GM18526 (cell line): ENCODE measurements around the gene SKOR1.

ENCODE experiments used
- POLR2A ChIP-seq: IDR thresholded peaks from 3 replicates; pipeline ENCODE4 v1.6.1; 2011; ENCODE audit not compliant: insufficient read length; ENCODE audit errors: extremely low read depth

SKOR1 gene

DNA sequence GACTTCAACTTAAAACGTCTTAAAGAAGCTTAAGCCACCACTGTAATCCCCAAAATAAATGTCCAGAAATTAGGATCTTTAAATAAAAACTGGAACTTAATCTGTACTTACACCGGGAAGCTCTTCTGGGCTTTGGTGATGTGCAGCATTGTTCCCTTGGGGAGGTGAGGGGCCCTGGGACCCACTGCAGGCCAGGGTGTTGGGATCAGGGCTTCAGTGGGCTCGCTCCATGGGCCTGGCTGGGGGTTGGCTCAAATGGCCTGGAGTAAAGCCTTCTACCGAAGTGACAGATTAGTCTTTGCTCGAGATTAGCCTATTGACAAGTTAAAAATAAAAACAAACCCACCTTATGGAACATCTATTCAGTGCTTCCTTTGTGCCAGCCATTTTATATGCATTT is 20.7 kb downstream of the SKOR1 start:
- no peak for TF ChIP-seq POLR2A

DNA sequence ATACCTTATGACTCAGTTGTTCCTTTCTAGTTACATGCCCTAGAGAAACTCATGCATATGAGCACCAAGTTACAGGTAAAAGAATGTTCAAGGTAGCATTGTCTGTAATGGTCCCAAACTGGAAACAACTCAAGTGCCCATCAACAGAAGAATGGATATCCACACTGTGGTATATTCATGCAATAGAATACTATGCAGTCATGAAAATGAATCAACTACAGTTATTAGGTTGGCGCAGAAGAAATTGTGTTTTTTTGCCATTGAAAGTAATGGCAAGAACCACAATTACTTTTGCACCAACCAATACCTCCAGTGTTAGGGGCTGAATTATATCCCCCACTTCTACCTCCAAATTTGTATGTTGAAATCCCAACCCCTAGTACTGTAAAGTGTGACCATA is 24.2 kb downstream of the SKOR1 start:
- no peak for TF ChIP-seq POLR2A

DNA sequence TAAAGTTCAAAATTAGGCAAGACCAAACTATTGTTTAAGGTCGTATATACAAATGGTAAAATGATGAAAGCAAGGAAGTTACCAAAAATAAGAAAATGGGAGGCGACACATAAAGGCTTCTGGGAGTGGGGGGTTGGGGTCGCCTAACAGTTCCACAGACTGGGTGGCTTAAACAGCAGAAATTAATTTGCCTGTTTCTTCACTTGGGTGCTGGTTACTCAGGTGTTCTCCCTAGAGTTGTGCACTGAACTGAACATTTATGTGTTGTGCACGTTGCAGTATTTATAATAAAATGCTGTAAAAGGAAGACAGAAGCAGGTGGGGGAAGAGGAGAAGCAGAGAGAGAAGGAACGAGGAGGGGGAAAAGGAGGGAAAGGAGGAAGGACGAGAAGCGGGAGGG is 25.0 kb downstream of the SKOR1 start:
- TF ChIP-seq POLR2A: no peak

DNA sequence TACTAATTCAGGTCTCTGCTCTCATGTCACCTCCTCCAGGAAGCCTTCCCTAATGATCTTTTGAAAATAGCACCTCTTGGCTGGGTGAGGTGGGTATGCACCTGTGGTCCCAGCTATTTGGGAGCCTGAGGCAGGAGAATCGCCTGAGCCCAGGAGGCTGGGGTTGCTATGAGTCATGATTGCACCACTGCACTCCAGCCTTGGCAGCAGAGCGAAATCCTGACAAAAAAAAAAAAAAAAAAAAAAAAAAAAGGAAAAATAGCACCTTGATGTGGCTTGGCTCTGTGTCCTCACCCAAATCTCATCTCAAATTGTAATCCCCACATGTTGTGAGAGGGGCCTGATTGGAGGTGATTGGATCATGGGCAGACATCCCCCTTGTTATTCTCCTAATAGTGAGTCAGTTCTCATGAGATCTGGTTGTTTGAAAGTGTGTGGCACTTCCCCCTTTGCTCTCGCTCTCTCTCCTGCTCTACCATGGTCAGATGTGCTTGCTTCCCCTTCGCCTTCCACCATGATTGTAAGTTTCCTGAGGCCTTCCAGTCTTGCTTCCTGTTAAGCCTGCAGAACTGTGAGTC is 25.8 kb downstream of the SKOR1 start:
- TF ChIP-seq POLR2A: no peak

DNA sequence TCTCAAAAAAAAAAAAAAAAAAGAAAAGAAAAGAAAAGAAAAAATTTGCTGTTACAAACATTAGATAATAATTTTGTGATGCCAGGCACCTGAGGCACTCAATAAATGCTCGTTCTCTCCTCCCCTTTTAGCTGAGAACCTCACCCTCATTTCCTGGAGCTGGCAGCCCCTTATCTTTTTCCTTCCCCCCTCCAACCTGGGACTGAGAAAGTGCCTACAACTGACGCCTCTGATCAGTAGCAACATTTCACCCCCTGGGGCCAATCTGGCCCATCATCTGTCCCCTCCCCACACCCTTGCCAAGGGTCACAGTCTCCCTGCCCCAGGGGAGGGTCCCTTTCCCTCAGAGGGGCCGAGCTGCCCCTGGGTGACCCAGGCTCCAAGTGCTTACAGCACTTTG is 27.1 kb downstream of the SKOR1 start:
- TF ChIP-seq POLR2A: no peak

DNA sequence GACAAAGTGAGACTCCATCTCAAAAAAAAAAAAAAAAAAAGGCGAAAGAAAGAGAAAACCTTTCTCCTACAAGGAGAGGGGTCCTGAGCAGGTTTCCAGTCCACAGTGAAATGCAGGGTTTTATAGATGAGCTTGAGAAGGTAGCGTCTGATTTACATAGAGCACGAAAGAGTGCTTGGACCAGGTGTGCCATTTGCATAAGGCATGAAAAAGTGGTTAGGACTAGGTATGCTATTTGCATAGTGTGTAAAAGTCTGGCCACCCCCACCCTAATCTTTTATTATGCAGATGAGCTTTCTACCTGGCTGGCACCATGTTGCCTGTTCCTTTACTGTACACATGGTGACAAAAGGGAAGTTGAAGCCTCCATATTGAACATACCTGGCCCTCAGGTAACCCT is 28.1 kb downstream of the SKOR1 start:
- TF ChIP-seq POLR2A: no peak

DNA sequence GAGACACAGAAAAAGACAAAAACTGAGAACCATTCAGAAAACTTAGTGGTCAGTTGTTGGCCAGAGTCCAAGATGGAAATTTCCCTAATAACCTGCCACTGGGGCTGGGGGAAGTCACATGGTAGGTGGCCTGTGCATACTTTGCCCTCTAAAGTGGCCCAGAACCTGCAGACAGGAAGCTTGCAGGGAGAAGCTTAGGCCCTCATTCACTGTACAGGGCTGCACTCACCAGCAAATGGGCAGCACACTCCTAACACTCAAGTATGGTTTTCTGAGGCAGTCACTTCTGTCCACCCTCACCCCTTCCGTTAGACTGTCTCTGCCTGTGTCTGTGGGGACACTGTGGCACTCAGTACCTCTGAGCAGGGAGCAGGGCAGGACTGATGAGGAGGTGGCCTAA is 29.0 kb downstream of the SKOR1 start:
- TF ChIP-seq POLR2A: no peak

DNA sequence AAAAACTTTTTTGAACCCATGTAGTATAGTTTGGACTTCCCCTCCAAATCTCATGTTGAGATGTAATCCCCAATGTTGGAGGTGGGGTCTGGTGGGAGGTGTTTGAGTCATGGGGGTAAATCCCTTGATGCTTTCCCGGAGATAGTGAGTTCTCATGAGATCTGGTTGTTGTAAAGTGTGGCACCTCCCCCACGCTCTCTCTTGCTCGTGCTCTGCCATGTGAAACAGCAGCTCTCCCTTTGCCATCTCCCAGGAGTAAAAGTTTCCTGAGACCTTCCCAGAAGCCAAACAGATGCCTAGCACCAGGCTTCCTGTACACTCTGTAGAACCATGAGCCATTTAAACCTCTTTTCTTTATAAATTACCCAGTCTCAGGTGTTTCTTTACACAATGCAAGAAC is 30.5 kb downstream of the SKOR1 start:
- no peak for TF ChIP-seq POLR2A

DNA sequence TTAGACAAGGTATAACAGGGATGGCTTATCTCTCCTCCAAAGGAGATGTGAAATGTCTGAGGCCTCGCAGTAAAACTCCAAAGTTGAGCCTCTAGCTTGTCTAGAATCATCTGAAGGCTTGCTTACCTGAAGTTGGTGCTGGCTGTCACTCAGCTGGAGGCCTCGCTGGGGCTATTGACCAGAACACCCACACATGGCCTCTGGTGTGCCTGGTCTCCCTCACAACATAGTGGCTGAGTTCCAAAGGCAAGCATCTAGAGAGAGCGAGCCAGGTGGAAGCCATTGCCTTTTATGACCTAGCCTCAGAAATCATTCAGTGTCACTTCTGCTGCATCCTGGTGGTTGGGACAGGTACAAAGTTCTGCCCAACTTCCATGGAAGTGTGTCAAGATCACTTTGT is 31.9 kb downstream of the SKOR1 start:
- no peak for TF ChIP-seq POLR2A

DNA sequence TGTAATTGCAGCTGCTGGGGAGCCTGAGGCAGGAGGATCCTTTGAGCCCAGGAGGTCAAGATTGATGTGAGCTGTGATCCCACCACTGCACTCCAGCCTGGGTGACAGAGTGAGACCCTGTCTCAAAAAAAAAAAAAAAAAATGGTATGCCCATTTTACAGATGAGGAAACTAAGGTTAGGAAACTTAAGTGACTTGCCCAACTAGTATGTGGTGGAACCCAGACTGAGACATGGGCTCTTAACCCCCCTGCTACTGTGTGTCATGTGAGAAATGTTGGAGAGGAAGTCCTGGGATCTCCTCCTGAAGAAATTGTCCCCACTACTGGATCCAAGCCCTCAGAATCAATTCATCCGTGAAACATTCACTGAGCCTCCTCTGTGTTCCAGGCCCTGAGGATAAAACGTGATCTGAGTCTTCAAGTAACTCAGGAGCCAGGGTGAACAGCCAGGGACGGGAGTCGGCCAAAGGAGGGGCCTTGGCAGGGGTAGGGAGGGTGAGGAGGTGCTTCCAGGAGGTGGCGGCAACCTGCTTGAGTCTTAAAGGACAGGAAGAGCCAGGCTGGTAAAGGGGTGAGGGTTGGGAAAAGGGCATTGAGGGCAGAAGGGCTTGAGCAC is 34.1 kb downstream of the SKOR1 start:
- TF ChIP-seq POLR2A: no peak

DNA sequence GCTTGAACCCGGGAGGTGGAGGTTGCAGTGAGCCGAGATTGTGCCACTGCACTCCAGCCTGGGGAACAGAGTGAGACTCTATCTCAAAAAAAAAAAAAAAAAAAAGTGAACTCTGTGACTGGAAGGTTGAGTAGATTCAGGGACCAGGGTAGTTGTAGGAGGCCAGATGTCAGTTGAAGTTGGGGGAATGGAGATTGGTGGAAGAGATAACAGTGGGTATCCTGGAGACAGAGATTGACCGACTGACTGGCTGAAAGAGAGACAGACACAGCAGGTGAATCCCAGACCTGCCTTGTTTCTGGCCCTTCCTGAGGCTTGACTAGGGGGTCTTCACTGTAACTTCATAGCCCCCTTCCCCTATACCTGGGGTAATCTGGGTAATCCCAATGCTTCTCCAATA is 36.7 kb downstream of the SKOR1 start:
- TF ChIP-seq POLR2A: no peak

DNA sequence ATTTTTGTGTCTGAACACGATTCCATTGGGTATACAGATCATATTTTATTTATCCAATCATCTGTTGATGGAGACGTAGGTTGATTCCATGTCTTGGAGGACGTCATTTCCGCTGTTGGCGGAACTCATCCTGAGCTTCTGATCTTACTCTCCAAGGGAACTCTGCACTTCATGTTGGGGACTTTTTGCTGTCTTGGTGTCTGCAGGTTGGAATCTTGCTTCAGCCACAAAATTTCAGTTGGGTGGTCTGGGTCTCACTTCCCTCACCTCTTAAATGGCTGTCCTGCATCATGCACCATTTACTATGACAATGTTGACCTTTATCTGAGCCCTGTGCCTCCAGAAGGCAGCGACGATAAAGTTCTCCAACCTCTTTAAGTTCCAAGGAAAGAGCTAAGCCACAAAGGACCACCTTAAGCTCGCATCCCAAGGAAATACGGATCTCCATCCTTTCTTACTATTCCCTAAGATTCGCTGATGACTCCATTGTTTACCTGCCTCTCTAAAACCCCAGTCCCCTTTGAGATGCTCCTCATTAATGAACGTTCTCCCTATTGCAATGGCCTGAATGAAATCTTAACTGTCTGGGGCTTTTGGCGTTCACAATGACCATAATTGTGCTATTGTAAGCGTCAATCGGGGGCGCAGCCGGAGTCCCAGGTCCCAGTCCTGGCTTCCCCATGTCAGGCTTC is 37.6 kb downstream of the SKOR1 start:
- no peak for TF ChIP-seq POLR2A

DNA sequence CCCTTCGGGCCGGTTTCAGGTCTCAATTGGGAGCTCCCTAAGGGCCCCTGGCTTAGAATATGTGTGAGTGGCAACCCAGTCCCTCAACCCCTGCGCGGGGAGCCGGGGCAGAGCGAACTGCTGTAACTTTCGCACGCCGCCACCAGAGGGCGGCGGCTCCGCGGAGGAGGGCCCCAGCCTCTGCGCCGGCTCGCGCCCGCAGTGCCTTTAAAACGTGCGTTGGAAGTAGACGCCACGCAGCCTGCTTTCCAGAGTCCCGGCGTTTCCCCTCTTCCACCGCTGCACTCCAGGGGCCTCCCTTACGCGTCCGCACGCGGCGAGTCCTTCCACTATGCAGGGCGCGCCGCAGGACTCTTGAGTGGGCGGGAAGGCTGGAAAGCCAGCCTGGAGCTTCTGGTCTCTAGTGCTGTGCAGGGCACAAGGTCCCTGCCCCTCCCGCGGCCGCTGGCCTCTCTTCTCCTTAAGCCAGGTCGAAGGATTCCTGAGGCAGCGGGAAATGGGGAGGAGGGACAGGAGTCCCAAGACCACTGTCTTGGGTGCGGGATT is 38.2 kb downstream of the SKOR1 start:
- TF ChIP-seq POLR2A: no peak

DNA sequence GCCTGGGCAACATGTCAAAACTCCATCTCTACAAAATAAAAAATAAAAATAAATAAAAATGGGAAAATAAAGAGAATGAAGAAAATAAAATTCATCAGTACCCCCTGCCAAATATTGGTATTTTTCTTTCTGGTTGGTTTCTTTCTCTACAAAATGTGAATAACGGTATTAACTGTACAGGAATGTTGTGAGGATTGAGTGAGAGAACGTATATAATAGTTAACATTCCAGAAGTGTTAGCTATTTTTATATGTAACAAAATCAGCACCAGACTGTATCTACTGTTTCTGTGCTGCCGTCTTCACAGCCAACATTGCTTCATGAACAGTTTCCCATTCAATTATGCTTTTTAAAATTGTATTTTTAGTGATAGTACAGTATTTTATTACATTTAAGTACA is 40.0 kb downstream of the SKOR1 start:
- no peak for TF ChIP-seq POLR2A

DNA sequence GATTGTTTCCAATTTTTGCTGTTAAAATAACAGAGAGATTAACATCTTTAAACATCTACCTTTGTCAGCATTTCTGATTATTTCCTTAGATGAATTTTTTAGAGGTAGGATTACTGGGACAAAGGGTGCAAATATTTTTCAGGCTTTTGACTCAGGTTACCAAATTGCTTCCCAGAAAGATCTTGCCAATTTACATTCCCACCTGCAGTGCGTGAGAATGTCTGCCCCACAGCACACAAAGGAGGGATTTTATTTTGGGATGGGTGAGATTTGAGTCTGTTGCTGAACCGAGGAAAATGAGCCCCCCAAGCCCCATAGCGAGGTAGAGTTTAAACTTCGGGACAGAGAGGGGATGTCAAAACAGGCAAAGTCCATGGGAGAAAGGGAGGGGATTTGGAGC is 40.5 kb downstream of the SKOR1 start:
- no peak for TF ChIP-seq POLR2A

DNA sequence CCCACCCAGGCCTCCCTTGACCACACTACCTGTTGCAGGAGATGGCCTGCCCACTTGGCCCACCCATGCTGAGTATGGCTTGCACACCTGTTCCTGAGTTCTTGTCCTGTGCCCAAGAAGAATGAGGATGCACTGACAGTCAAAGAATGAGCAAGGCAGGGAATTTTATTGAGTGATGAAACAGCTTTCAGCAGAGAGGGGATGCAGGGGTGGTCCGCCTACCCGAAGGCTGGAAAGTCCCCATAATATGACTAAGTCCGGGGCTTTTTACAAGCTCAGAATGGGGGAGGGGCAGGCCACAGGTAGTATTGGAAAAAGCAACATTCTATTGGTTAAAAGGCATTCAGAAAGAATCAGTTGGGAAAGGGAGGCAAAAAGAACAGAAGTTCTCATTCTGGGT is 44.4 kb downstream of the SKOR1 start:
- TF ChIP-seq POLR2A: no peak

DNA sequence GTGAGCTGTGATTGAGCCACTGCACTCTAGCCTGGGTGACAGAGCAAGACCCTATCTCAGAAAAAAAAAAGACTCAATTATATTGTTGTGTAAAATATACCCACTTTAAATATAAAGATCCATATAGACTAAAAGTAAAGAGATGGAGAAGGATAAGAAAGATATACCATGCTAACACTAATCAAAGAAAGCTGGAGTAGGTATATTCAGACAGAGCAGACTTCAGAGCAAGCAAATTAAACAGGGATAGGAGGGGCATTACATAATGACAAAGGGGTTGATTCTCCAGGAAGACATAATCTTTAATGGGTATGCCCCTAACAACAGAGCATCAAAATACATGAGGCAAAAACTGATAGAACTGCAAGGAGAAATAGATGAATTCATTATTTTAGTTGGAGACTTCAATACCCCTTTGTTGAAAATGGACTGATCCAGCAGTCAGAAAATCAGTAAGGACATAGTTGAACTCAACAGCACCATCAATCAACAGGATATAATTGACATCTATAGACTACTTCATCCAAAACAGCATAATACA is 45.6 kb downstream of the SKOR1 start:
- no peak for TF ChIP-seq POLR2A

DNA sequence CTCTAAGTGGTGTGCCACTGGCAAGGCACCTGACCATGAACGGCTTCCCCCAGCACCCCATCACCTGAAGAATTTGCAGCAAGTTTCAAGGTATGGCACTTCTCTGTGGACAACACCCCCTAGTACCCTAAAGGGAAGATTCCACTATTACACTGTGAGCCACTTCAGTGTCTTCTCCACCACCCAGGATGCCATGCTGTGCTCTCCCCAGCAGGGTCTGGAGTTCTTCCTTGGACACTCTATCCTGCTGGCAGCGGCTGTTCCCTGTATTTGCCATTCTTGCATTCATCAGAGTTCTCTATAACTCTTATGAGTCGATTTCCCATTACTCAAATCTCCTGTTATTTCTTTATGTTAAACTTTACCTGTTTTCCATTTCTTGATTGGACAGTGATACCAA is 48.5 kb downstream of the SKOR1 start:
- no peak for TF ChIP-seq POLR2A
